ENCODE results near the gene KAZN. TPM values are rescaled to one million over a fixed set of nuclear protein-coding genes. Genes with fewer than 3 reads are reported as not detected.

Gene KAZN
- total RNA-seq, 1 experiment from 2014 or later = 3.4 TPM

DNA sequence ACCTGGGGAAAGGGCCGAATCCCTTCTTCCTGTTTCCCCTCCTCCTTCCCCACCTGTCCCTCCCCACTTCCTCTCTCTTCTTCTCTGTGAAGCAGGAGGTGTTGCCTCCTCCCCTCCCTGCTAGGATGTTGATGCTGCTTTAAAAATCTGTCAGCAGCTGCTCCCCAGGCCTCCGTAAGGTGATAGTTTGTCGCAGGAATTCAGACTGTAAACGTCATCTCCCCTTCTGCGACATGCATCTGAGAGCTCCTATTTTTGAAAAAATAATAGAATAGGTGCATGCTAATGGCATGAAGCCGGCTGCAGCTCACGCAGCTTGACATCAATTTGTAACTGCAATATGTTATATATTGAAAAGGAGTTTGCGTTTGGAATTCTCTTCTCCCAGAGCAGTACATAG lies 70.1 kb downstream of the KAZN start:
- no peak for DNase-seq
- H3K36me3 ChIP-seq = no peaks in the 10 kb centered on the region
- no peaks in the 10 kb centered on the region for H3K9me3 ChIP-seq
- no peak overlapping the region for H3K4me3 ChIP-seq
- H3K27me3 ChIP-seq = no peaks in the 10 kb centered on the region

GRCh38 chr1:14672005-14672404 lies 73.5 kb downstream of the KAZN start:
- no peak for DNase-seq
- H3K27me3 ChIP-seq = no peaks in the 10 kb centered on the region
- H3K36me3 ChIP-seq = no peaks in the 10 kb centered on the region
- H3K4me3 ChIP-seq = no peak overlapping the region
- no peaks in the 10 kb centered on the region for H3K9me3 ChIP-seq

DNA sequence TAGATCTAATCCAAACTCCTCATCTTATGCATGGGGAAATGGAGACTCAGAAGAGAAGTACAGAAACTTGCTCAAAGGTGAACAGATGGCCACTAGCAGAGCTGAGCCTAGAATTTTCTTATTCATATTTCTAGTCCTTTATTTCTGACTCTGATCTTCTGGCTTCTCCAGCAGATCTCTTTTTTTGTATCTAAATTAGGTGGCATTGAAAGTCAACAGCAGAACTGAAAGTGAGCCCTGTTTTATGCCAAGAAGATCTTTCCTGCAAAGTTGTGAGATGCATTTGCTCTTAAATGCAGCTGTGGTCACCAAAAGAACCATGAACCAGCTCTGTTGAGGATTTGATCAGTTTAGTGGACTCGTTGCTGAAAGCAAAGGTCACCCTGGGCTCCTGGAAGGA lies 75.5 kb downstream of the KAZN start:
- Histone ChIP-seq H3K4me3 (no peak overlapping the region), H3K27me3 (no peaks in the 10 kb centered on the region), H3K9me3 (no peaks in the 10 kb centered on the region), H3K36me3 (no peaks in the 10 kb centered on the region)
- DNase-seq = no peak

DNA sequence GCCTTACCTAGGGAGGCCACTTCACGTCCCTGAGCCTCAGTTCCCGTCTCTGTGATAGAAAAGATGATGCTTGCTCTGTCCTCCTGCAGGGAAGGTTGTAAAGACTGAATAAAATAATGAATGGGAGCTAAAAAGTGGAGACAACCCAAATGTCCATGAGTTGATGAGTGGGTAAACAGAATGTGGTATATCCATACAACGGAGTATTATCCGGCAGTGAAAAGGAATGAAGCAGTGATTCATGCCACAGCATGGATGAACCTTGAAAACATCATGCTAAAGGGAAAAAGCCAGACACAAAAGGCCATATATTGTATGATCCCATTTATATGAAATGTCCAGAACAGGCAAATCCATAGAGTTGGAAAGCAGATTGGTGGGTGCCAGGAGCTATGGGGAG lies 77.9 kb downstream of the KAZN start:
- no peaks in the 10 kb centered on the region for H3K27me3 ChIP-seq
- no peak for DNase-seq
- no peak overlapping the region for H3K4me3 ChIP-seq
- no peaks in the 10 kb centered on the region for H3K36me3 ChIP-seq
- no peaks in the 10 kb centered on the region for H3K9me3 ChIP-seq

DNA sequence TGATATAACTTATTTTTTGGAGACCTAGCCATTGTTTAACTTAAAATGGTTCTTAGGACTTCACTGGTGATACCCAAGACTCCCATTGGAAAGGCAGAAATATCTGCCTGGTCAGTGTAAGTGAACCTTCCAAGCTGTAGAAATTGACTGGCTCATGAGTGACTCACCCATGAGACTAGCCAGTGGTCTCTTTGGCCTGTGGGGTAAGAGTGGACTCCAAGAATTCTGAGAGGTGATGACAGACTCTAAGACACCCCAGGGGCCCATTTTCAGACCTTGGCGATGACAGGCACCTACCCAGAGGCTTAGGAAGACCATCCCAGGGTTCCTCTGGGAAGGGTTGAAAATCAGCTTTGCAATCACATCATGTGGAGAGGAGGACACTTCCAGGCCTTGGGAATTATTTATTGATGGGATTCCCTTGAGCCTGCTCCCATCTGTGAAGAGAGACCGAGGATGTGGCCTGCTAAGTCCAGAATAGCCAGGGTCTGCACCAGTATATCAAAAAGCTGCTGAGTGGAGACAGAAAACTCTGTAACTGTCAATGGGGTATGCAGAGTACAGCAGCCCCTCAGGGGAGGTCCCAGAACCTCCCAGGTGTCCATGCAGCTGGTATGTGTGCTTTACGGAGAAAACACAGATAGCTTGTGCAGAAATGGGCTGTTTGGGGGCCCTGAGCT lies 78.9 kb downstream of the KAZN start:
- H3K4me3 ChIP-seq = no peak overlapping the region
- no peaks in the 10 kb centered on the region for H3K9me3 ChIP-seq
- H3K36me3 ChIP-seq = no peaks in the 10 kb centered on the region
- no peaks in the 10 kb centered on the region for H3K27me3 ChIP-seq
- DNase-seq = no peak

- H3K36me3 ChIP-seq = no peaks in the 10 kb centered on the region
- H3K27me3 ChIP-seq = no peaks in the 10 kb centered on the region
- no peak for DNase-seq
- H3K4me3 ChIP-seq = no peak overlapping the region
- H3K9me3 ChIP-seq = no peaks in the 10 kb centered on the region
Observed at GRCh38 chr1:14678011-14678638, 79.6 kb downstream of the KAZN start.

DNA sequence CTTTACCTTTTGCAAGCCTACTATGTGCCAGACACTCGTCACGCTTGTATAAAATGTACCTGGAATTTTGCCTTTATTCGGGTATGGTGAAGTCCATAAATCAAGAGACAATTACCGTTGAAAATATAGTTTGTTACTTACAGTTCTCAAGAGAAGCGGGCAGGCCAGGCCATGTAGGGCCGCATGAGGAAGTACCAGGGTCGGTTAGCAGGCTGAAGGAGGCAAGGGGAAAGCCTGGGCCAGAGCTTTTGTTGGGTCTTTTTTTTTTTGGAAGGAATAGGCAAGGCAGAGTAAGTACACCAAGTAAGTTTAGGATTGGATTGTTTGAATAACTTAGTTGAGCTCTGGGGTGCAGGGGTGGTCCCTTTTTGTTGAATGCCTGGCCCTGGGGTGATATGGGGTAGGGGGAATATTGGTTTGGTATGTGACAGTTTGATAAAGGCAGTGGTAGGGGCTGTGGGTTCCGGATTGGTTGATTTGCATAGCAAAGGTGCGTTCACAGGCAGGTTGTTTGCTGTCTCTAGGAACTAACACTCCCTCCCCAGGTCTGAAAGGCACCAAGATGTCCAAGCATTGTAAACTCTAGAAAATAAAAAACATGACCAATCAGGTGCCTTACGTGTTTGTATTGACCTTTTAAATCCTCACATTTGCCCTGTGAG lies 80.7 kb downstream of the KAZN start:
- Histone ChIP-seq H3K4me3 (no peak overlapping the region), H3K9me3 (no peaks in the 10 kb centered on the region), H3K27me3 (no peaks in the 10 kb centered on the region), H3K36me3 (no peaks in the 10 kb centered on the region)
- DNase-seq = no peak

- Histone ChIP-seq H3K27me3 (no peaks in the 10 kb centered on the region), H3K9me3 (no peaks in the 10 kb centered on the region), H3K36me3 (no peaks in the 10 kb centered on the region), H3K4me3 (no peak overlapping the region)
- peak; percentile 30 for DNase-seq
Observed at GRCh38 chr1:14681182-14681581, 82.7 kb downstream of the KAZN start.

- DNase-seq = no peak
- Histone ChIP-seq H3K4me3 (no peak overlapping the region), H3K9me3 (no peaks in the 10 kb centered on the region), H3K27me3 (no peaks in the 10 kb centered on the region), H3K36me3 (no peaks in the 10 kb centered on the region)
Observed at GRCh38 chr1:14682941-14683621, 84.6 kb downstream of the KAZN start.

- no peaks in the 10 kb centered on the region for H3K36me3 ChIP-seq
- no peaks in the 10 kb centered on the region for H3K9me3 ChIP-seq
- DNase-seq = no peak
- H3K4me3 ChIP-seq = no peak overlapping the region
- no peaks in the 10 kb centered on the region for H3K27me3 ChIP-seq
Observed at GRCh38 chr1:14685078-14685477, 86.6 kb downstream of the KAZN start.

DNA sequence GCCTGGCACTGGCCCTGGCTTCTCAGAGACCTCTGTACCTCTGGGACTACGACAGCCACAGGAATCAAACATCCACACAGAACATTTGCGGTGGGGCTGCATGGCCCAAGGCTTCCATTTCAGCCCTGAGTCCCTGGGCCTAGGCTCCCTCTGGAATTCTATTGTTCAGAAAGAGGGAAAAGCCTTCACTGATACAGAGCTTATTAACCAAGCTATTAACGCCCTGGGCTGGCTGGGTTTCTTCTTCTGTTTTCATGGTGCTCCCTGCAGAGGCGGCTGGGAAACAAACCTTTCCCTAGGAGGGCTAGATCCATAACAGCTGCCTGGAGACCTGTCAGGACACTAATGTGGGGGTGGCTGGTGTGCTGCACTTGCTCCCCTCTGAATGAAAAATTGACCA lies 88.2 kb downstream of the KAZN start:
- Histone ChIP-seq H3K36me3 (no peaks in the 10 kb centered on the region), H3K9me3 (no peaks in the 10 kb centered on the region), H3K4me3 (no peak overlapping the region), H3K27me3 (no peaks in the 10 kb centered on the region)
- no peak for DNase-seq

- H3K9me3 ChIP-seq = no peaks in the 10 kb centered on the region
- no peak overlapping the region for H3K4me3 ChIP-seq
- H3K27me3 ChIP-seq = no peaks in the 10 kb centered on the region
- H3K36me3 ChIP-seq = no peaks in the 10 kb centered on the region
- DNase-seq = no peak
Observed at GRCh38 chr1:14687147-14687546, 88.7 kb downstream of the KAZN start.

- no peak overlapping the region for H3K4me3 ChIP-seq
- H3K36me3 ChIP-seq = no peaks in the 10 kb centered on the region
- peak; percentile 66 for DNase-seq
- no peaks in the 10 kb centered on the region for H3K27me3 ChIP-seq
- no peaks in the 10 kb centered on the region for H3K9me3 ChIP-seq
Observed at GRCh38 chr1:14689996-14690615, 91.6 kb downstream of the KAZN start.

DNA sequence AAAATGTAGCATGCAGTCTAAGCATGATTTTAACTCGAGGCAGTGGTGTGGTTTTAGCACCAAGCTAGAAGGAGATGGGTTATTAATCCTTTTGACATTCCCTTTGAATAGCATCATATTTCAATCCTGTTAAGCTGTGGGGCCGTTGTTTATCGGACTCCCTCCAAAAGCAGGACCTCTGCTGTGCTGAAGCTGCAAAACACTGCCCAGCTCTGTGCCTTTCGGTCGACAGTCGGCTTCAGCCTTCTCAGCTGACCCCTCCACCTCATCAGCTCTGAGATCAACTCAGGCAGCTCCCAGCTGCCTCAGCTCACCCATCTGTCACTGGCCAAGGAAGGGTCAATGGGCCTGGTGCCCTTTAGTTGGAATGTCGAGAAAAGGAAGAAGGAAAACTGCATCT lies 95.5 kb downstream of the KAZN start:
- Histone ChIP-seq H3K36me3 (no peaks in the 10 kb centered on the region), H3K4me3 (no peak overlapping the region), H3K9me3 (no peaks in the 10 kb centered on the region), H3K27me3 (no peaks in the 10 kb centered on the region)
- DNase-seq = no peak

DNA sequence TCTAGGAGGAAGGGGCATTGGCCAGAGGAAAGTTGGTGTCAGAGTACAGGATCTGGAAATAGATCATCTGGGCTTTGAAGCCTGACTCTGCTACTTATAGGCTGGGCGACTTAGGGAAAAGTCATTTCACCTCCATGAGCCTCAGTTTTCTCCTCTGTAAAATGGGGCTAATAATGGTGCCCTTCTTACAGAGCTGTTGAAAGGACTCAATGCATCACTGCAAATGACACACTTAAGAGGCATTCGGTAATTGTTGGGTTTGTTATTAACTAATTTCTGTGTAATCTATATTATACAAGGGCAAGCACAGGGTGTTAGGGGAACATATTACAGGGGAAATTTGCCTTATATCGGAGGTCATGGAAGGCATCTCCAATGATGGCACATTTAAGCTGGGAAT lies 96.1 kb downstream of the KAZN start:
- Histone ChIP-seq H3K4me3 (no peak overlapping the region), H3K9me3 (no peaks in the 10 kb centered on the region), H3K27me3 (no peaks in the 10 kb centered on the region), H3K36me3 (no peaks in the 10 kb centered on the region)
- DNase-seq = no peak

- Histone ChIP-seq H3K27me3 (no peaks in the 10 kb centered on the region), H3K9me3 (no peaks in the 10 kb centered on the region), H3K4me3 (no peak overlapping the region), H3K36me3 (no peaks in the 10 kb centered on the region)
- no peak for DNase-seq
Observed at GRCh38 chr1:14696761-14697160, 98.3 kb downstream of the KAZN start.

DNA sequence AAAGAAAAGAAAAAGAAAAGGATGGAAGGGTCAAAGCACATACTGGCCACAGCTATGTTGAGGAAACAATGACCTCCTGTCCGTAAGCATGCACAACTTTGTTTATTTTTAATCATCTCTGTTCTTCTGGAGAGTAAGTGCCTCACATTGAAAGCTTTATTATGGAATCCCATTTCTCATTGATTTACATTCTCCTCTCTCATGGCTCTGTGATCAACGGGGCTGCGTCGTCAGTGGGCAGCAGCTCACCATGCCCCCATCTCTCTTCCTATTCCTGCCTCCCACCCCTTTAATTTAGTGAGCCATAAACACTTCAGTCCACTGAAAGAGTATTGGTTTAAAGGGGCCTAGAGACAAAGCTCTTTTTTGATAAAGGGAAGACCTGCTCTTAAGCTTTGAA lies 98.9 kb downstream of the KAZN start:
- no peaks in the 10 kb centered on the region for H3K36me3 ChIP-seq
- DNase-seq = no peak
- no peak overlapping the region for H3K4me3 ChIP-seq

More for the DNA sequence above, 98.9 kb downstream of the KAZN start:
- no peaks in the 10 kb centered on the region for H3K27me3 ChIP-seq
- H3K9me3 ChIP-seq = no peaks in the 10 kb centered on the region
